Bronchial epithelial cell (primary cell): Measurements from ENCODE around the gene IREB2. TPM values are rescaled to one million over a fixed set of nuclear protein-coding genes. Genes with fewer than 3 reads are reported as not detected.

Source experiments
- DNase-seq: peaks from one replicate; pipeline ENCODE4 v3.0.0-alpha.2; 2010; ENCODE audit warnings: low read depth
- FAIRE-seq: peaks from 2 replicates; lab custom pipeline; 2011; peaks lifted over from hg19 to GRCh38; lab: Jason Lieb, UNC
- H3K27me3 ChIP-seq: 2 replicates; pipeline ENCODE4 v1.5.1; 2011; ENCODE audit warnings: low read length; ENCODE audit not compliant: control insufficient read depth, insufficient read depth
- H3K36me3 ChIP-seq: 2 replicates; pipeline ENCODE4 v1.5.1; 2011; ENCODE audit warnings: low read length; ENCODE audit not compliant: control insufficient read depth, insufficient read depth
- H3K4me3 ChIP-seq: 2 replicates; pipeline ENCODE4 v1.5.1; 2011; ENCODE audit warnings: mild to moderate bottlenecking, low read depth, low read length, control low read depth
- CTCF ChIP-seq: IDR thresholded peaks from 2 replicates; pipeline ENCODE4 v1.5.1; 2011; ENCODE audit warnings: mild to moderate bottlenecking, moderate library complexity, low read length, control low read depth, inconsistent platforms; ENCODE audit not compliant: insufficient read depth, severe bottlenecking
- total RNA-seq: library from RNA; depleted of rRNA; stranded (reverse); fragments of >200 nt; gene quantifications from 2 replicates; pipeline ENCODE4 v1.2.1, GENCODE V29; 2014

IREB2 gene
- total RNA-seq, 1 donor from 2014 or later = 12.6 TPM

- no peak for DNase-seq
- no peak for FAIRE-seq
- H3K27me3 ChIP-seq = no peaks in the 10 kb centered on the region
- no peak overlapping the region for H3K4me3 ChIP-seq
- no peak for TF ChIP-seq CTCF
- peaks cover 4% of the 10 kb centered on the region for H3K36me3 ChIP-seq
These were observed 8.5 kb downstream of the IREB2 start for GRCh38 chr15:78446551-78446950.

- DNase-seq (peak; percentile 8), FAIRE-seq (no peak)
- H3K4me3 ChIP-seq = no peak overlapping the region
- peaks cover 4% of the 10 kb centered on the region for H3K36me3 ChIP-seq
- no peaks in the 10 kb centered on the region for H3K27me3 ChIP-seq
- no peak for TF ChIP-seq CTCF
These were observed 10.6 kb downstream of the IREB2 start for GRCh38 chr15:78448441-78449219.

GRCh38 chr15:78449220-78449999 lies 11.4 kb downstream of the IREB2 start:
- TF ChIP-seq CTCF = no peak
- no peak for FAIRE-seq
- H3K36me3 ChIP-seq = peaks cover 3% of the 10 kb centered on the region

GRCh38 chr15:78450285-78450858 lies 12.4 kb downstream of the IREB2 start:
- TF ChIP-seq CTCF = no peak
- Histone ChIP-seq H3K36me3 (peaks cover 3% of the 10 kb centered on the region), H3K4me3 (no peak overlapping the region), H3K27me3 (no peaks in the 10 kb centered on the region)
- DNase-seq (no peak), FAIRE-seq (no peak)

More at GRCh38 chr15:78449220-78449999, 11.4 kb downstream of the IREB2 start:
- no peaks in the 10 kb centered on the region for H3K27me3 ChIP-seq
- H3K4me3 ChIP-seq = no peak overlapping the region
- peak; percentile 48 for DNase-seq

- no peak for DNase-seq
These were observed 14.5 kb downstream of the IREB2 start for GRCh38 chr15:78452485-78452884.

More at GRCh38 chr15:78452485-78452884, 14.5 kb downstream of the IREB2 start:
- Histone ChIP-seq H3K4me3 (no peak overlapping the region), H3K27me3 (no peaks in the 10 kb centered on the region), H3K36me3 (peaks cover 1% of the 10 kb centered on the region)
- TF ChIP-seq CTCF = no peak
- FAIRE-seq = no peak
